ENCODE results near the gene TIFAB. TPM values are rescaled to one million over a fixed set of nuclear protein-coding genes. Genes with fewer than 3 reads are reported as not detected.

Gene TIFAB
- total RNA-seq, 4 donors from 2014 or later = under 0.01 TPM; not detected in 3

DNA sequence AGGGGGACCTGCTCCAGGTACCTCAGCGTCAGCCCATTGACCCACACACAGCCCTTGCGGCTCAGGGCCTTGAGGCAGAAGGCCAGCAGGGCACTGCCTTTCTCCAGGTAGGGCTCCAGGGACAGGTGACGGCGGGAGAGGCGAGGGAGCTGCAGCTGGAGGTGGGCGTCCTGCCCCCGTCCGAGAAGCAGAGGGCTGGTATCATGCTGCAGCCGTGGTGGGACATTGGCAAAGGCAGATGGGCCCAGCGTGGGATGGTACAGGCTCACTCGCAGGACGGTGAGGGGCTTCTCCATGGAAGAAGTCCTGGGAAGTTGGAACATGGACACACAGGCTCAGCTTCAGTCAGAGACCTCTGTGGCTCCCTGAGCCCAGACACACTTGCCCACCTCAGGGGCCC is 2.5 kb downstream of the TIFAB start:
- TF ChIP-seq, protein P1, sequence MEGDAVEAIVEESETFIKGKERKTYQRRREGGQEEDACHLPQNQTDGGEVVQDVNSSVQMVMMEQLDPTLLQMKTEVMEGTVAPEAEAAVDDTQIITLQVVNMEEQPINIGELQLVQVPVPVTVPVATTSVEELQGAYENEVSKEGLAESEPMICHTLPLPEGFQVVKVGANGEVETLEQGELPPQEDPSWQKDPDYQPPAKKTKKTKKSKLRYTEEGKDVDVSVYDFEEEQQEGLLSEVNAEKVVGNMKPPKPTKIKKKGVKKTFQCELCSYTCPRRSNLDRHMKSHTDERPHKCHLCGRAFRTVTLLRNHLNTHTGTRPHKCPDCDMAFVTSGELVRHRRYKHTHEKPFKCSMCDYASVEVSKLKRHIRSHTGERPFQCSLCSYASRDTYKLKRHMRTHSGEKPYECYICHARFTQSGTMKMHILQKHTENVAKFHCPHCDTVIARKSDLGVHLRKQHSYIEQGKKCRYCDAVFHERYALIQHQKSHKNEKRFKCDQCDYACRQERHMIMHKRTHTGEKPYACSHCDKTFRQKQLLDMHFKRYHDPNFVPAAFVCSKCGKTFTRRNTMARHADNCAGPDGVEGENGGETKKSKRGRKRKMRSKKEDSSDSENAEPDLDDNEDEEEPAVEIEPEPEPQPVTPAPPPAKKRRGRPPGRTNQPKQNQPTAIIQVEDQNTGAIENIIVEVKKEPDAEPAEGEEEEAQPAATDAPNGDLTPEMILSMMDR (IDR thresholded peaks at IDR 0.05; ENCODE audit: low read depth) = no peak

- TF ChIP-seq, protein P1 (IDR thresholded peaks at IDR 0.05; ENCODE audit: low read depth) = no peak
Observed at GRCh38 chr5:135448791-135449507, 3.2 kb downstream of the TIFAB start.

GRCh38 chr5:135448071-135448739 is 3.9 kb downstream of the TIFAB start:
- TF ChIP-seq, protein P1 (IDR thresholded peaks at IDR 0.05; ENCODE audit: low read depth) = no peak

DNA sequence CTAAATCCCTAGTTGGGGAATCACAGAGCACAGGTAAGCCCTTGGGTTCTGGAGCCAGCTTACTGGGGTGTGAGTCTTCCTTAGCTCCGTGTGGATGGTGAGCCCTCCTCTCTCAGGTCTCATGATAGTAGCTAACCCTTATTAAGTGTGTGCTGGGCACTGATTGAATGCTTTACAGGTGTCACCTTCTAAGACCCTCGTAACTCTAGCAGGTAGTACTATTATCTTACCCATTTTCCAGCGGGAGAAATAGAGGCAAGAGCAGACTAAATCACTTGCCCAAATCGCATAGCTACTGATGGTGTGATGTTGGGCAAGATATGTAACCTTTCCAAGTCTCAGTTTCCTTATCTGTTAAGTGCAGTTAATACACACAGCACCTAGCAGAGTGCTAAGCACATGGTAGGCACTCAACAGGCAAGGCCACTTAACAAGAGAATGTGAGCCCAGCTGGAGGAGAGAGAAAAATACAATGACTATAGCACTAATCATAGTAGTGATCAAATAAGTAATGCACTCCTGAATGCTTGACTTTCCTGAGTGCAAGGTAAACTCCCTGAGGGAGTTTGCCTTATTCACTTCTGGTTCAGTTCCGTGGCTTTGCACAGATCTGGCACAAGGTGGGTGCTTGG is 4.7 kb downstream of the TIFAB start, which contains the start of gene DCANP1:
Gene DCANP1 (minus strand): TSS at position 51 of the 632 bp plus-strand sequence. CDS start 240 bp downstream, outside the sequence.
- TF ChIP-seq, protein P1 (IDR thresholded peaks at IDR 0.05; ENCODE audit: low read depth) = no peak

DNA sequence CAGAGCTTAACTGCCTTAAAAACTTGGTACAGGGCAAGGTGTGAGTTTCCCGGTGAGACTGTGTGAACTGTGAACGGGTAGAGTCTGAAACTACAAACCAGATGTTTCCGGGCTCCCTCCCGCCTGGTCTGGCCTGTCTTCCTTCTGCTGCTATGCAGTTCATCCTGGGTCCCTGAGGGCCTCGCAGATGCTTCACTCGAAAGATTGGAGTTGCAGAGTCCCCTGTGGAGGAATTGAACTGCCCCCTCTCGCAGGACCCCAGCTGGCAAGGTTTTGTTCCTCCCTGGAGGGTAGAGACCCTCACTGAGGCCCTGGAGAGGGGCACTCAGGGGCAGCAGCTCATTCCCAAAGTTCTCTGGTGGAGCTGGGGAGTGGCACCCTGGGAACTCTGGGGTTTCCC is 5.5 kb downstream of the TIFAB start:
- TF ChIP-seq, protein P1 (IDR thresholded peaks at IDR 0.05; ENCODE audit: low read depth) = no peak

- TF ChIP-seq, protein P1 (IDR thresholded peaks at IDR 0.05; ENCODE audit: low read depth) = no peak
Observed at GRCh38 chr5:135446206-135446605, 5.9 kb downstream of the TIFAB start.

Data from subcutaneous adipose tissue (tissue), 4 donors.